ENCODE results near the gene RNF223. TPM values are rescaled to one million over a fixed set of nuclear protein-coding genes. Genes with fewer than 3 reads are reported as not detected.

The RNF223 gene
- total RNA-seq, 1 donor from 2014 or later: not detected

- DNase-seq (ENCODE audit: low read depth, low spot score): no peak
- H3K9me3 Mint-ChIP-seq: no peaks in the 10 kb centered on the region
- TF ChIP-seq CTCF (conservative IDR thresholded peaks at IDR 0.05): no peak
- no peaks in the 10 kb centered on the region for H3K27me3 Mint-ChIP-seq (ENCODE audit: low read depth)
- no peaks in the 10 kb centered on the region for H3K36me3 Mint-ChIP-seq (ENCODE audit: low read depth)
- no peak overlapping the region for H3K27ac Mint-ChIP-seq (ENCODE audit: unreplicated experiment)
- H3K4me3 Mint-ChIP-seq: no peak overlapping the region
- peaks cover 13% of the 10 kb centered on the region for H3K4me1 Mint-ChIP-seq
These were observed 49.1 kb downstream of the RNF223 start for GRCh38 chr1:1024771-1025699.

- H3K36me3 Mint-ChIP-seq (ENCODE audit: low read depth): no peaks in the 10 kb centered on the region
- no peaks in the 10 kb centered on the region for H3K27me3 Mint-ChIP-seq (ENCODE audit: low read depth)
- TF ChIP-seq CTCF (conservative IDR thresholded peaks at IDR 0.05): no peak
- H3K27ac Mint-ChIP-seq (ENCODE audit: unreplicated experiment): no peak overlapping the region
- H3K4me3 Mint-ChIP-seq: peak overlapping the region; percentile 38
- DNase-seq (ENCODE audit: low read depth, low spot score): no peak
- no peaks in the 10 kb centered on the region for H3K9me3 Mint-ChIP-seq
- peaks cover 13% of the 10 kb centered on the region for H3K4me1 Mint-ChIP-seq
These were observed 49.8 kb downstream of the RNF223 start for GRCh38 chr1:1024149-1024770.

GRCh38 chr1:1023700-1024099 lies 50.4 kb downstream of the RNF223 start:
- DNase-seq (ENCODE audit: low read depth, low spot score): no peak
- Mint-ChIP-seq H3K27me3 (ENCODE audit: low read depth) (no peaks in the 10 kb centered on the region), H3K4me3 (peak overlapping the region; percentile 86), H3K27ac (ENCODE audit: unreplicated experiment) (no peak overlapping the region), H3K9me3 (no peaks in the 10 kb centered on the region), H3K36me3 (ENCODE audit: low read depth) (no peaks in the 10 kb centered on the region), H3K4me1 (peaks cover 13% of the 10 kb centered on the region)
- no peak for TF ChIP-seq CTCF (conservative IDR thresholded peaks at IDR 0.05)

- no peak for TF ChIP-seq CTCF (conservative IDR thresholded peaks at IDR 0.05)
- Mint-ChIP-seq H3K27me3 (ENCODE audit: low read depth) (no peaks in the 10 kb centered on the region), H3K36me3 (ENCODE audit: low read depth) (no peaks in the 10 kb centered on the region), H3K9me3 (no peaks in the 10 kb centered on the region), H3K4me3 (peak overlapping the region; percentile 86), H3K27ac (ENCODE audit: unreplicated experiment) (peak overlapping the region; percentile 19), H3K4me1 (peaks cover 15% of the 10 kb centered on the region)
- DNase-seq (ENCODE audit: low read depth, low spot score): no peak
These were observed 51.6 kb downstream of the RNF223 start for GRCh38 chr1:1022302-1023009.

- peaks cover 20% of the 10 kb centered on the region for H3K4me1 Mint-ChIP-seq
- no peak overlapping the region for H3K27ac Mint-ChIP-seq (ENCODE audit: unreplicated experiment)
- no peaks in the 10 kb centered on the region for H3K27me3 Mint-ChIP-seq (ENCODE audit: low read depth)
- TF ChIP-seq CTCF (conservative IDR thresholded peaks at IDR 0.05): no peak
- no peaks in the 10 kb centered on the region for H3K9me3 Mint-ChIP-seq
- DNase-seq (ENCODE audit: low read depth, low spot score): no peak
- H3K4me3 Mint-ChIP-seq: peak overlapping the region; percentile 79
- no peaks in the 10 kb centered on the region for H3K36me3 Mint-ChIP-seq (ENCODE audit: low read depth)
These were observed 52.2 kb downstream of the RNF223 start for GRCh38 chr1:1021920-1022259.

Measured in neural crest cell (in vitro differentiated cells).